Activated gamma-delta T cell treated with Interleukin-2 at 50 U/mL for 16 hours (primary cell): ENCODE results near the gene MAPK12.

ENCODE experiments used
- DNase-seq: peaks from one replicate; pipeline ENCODE4 v3.0.0-alpha.2; 2020

Gene MAPK12

GRCh38 chr22:50226875-50227165 is 34.7 kb downstream of the MAPK12 start:
- DNase-seq = no peak

GRCh38 chr22:50226063-50226874 is 35.2 kb downstream of the MAPK12 start:
- DNase-seq = no peak

- no peak for DNase-seq
Observed at GRCh38 chr22:50225200-50225969, 36.1 kb downstream of the MAPK12 start.

- no peak for DNase-seq
Observed at GRCh38 chr22:50224071-50224470, 37.4 kb downstream of the MAPK12 start.

GRCh38 chr22:50222508-50222907 is 39.0 kb downstream of the MAPK12 start:
- no peak for DNase-seq

GRCh38 chr22:50221410-50222300 is 39.8 kb downstream of the MAPK12 start:
- DNase-seq = no peak

GRCh38 chr22:50220603-50221409 is 40.7 kb downstream of the MAPK12 start:
- DNase-seq = no peak

- no peak for DNase-seq
Observed at GRCh38 chr22:50219800-50220602, 41.5 kb downstream of the MAPK12 start.

- no peak for DNase-seq
Observed at GRCh38 chr22:50218996-50219727, 42.3 kb downstream of the MAPK12 start.

GRCh38 chr22:50218153-50218995 is 43.1 kb downstream of the MAPK12 start:
- DNase-seq = no peak

- DNase-seq = no peak
Observed at GRCh38 chr22:50217543-50218152, 43.8 kb downstream of the MAPK12 start.

- DNase-seq = no peak
Observed at GRCh38 chr22:50216684-50217520, 44.6 kb downstream of the MAPK12 start.

GRCh38 chr22:50216055-50216683 is 45.3 kb downstream of the MAPK12 start:
- DNase-seq = no peak

GRCh38 chr22:50215297-50216054 is 46.0 kb downstream of the MAPK12 start:
- DNase-seq = no peak

GRCh38 chr22:50213263-50213662 is 48.2 kb downstream of the MAPK12 start:
- DNase-seq = no peak

GRCh38 chr22:50211147-50211546 is 50.3 kb downstream of the MAPK12 start:
- DNase-seq = no peak
